ENCODE results near the gene RDH5. TPM values are rescaled to one million over a fixed set of nuclear protein-coding genes. Genes with fewer than 3 reads are reported as not detected.
A peak's percentile ranks its signal among the peaks of the same experiment; 100 is the strongest.

RDH5 gene
- total and polyA plus RNA-seq, 12 donors = 1.9 to 41.4 (median 5.3) TPM

DNA sequence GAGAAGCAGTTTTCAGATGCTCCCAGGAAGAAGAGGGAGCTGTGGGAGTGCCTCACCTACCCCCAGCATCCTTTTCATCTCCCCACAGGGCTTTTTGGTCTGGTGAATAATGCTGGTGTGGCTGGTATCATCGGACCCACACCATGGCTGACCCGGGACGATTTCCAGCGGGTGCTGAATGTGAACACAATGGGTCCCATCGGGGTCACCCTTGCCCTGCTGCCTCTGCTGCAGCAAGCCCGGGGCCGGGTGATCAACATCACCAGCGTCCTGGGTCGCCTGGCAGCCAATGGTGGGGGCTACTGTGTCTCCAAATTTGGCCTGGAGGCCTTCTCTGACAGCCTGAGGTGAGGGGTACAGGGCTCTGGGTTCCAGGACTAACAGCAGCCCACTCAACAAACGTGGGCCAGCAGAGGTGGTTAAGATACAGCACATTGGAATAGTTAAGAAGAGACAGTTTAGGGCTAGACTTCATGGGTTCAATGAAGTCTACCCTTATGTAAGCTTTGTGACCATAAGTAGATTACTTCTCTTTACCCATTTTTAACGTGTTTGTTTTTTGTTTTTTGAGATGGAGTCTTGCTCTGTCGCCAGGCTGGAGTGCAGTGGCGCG is 1.5 kb downstream of the RDH5 start:
- H3K27me3 ChIP-seq = no peaks in the 10 kb centered on the region
- intact Hi-C loops (cut with DNase I) = no loop called here
- TF ChIP-seq, protein P1, sequence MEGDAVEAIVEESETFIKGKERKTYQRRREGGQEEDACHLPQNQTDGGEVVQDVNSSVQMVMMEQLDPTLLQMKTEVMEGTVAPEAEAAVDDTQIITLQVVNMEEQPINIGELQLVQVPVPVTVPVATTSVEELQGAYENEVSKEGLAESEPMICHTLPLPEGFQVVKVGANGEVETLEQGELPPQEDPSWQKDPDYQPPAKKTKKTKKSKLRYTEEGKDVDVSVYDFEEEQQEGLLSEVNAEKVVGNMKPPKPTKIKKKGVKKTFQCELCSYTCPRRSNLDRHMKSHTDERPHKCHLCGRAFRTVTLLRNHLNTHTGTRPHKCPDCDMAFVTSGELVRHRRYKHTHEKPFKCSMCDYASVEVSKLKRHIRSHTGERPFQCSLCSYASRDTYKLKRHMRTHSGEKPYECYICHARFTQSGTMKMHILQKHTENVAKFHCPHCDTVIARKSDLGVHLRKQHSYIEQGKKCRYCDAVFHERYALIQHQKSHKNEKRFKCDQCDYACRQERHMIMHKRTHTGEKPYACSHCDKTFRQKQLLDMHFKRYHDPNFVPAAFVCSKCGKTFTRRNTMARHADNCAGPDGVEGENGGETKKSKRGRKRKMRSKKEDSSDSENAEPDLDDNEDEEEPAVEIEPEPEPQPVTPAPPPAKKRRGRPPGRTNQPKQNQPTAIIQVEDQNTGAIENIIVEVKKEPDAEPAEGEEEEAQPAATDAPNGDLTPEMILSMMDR (IDR thresholded peaks at IDR 0.05) = no peak
- no peak for TF ChIP-seq POLR2A (IDR thresholded peaks at IDR 0.05)
- H3K4me1 ChIP-seq (replicated peaks in 1 of 2) = peaks cover 7 to 28% of the 10 kb centered on the region in 2 donors
- no peak overlapping the region for H3K4me3 ChIP-seq
- no peak for DNase-seq
- no peaks in the 10 kb centered on the region for H3K9me3 ChIP-seq (replicated peaks in 1 of 3)
- peak overlapping the region in 3 of 5 donors; percentile 28 to 77 (median 72) for H3K27ac ChIP-seq
- 75 to 79% (median 77%) methylated on average over 6 to 14 of the region's 14 CpGs for WGBS, 4 donors
- peaks cover 0 to 44% of the 10 kb centered on the region in 2 donors for H3K36me3 ChIP-seq (replicated peaks in 1 of 2)

DNA sequence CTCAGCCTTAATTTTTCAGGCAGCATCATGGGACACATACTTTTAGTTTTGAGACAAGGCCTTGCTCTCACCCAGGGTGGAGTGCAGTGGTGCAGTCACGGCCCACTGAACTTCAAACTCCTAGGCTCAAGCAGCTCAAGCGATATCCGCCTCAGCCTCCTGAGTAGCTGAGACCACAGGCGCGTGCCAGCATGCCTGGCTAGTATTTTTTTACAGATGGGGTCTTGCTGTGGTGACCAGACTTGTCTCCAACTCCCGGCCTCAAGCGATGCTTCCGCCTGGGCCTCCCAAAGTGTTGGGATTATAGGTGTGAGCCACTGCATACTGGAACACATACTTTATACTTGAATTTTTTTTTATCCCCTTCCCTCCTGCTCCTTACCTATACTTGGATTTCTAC is 2.8 kb downstream of the RDH5 start:
- H3K4me1 ChIP-seq (replicated peaks in 1 of 2) = peaks cover 10 to 27% of the 10 kb centered on the region in 2 donors
- intact Hi-C loops (cut with DNase I) = no loop called here
- DNase-seq = peak in 1 of 7 donors; percentile 6
- TF ChIP-seq, protein P1 (IDR thresholded peaks at IDR 0.05) = no peak
- no peak for TF ChIP-seq POLR2A (IDR thresholded peaks at IDR 0.05)
- H3K9me3 ChIP-seq (replicated peaks in 1 of 3) = no peaks in the 10 kb centered on the region
- H3K27me3 ChIP-seq = no peaks in the 10 kb centered on the region
- WGBS, 4 donors = 93 to 96% (median 94%) methylated on average over 8 of the region's 8 CpGs
- peaks cover 0 to 49% of the 10 kb centered on the region in 2 donors for H3K36me3 ChIP-seq (replicated peaks in 1 of 2)
- no peak overlapping the region for H3K4me3 ChIP-seq
- H3K27ac ChIP-seq = peak overlapping the region in 2 of 5 donors; percentile 2 to 4

DNA sequence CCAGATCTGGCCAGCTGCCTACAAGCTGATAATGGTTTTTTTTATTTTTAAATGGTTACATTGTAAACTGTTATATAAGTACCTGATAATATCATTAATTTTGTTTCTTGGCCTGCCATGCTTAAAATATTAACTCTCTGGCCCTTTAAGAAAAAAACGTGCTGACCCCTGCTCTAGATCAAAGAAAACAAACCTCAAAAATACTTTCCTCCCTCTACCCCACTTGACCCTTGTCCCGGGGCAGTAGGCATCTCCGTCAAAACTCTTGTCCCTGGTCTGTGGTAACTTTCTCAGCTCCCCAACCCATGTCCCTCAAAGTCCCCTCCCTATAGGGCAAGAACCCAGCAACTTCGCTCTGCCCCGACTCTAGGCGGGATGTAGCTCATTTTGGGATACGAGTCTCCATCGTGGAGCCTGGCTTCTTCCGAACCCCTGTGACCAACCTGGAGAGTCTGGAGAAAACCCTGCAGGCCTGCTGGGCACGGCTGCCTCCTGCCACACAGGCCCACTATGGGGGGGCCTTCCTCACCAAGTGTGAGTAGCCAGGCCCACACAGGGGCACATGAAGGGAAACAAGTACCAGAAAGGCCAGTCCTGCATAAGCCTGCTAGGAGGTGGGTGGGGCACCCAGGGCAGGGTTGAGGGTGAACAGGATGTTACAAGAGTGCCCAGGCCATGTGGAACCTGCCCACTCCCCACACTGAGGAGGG is 3.5 kb downstream of the RDH5 start:
- 56 to 60% (median 59%) methylated on average over 10 of the region's 10 CpGs for WGBS, 4 donors
- Histone ChIP-seq H3K9me3 (replicated peaks in 1 of 3) (no peaks in the 10 kb centered on the region), H3K4me3 (no peak overlapping the region), H3K27ac (peak overlapping the region in 2 of 5 donors; percentile 2 to 34), H3K4me1 (replicated peaks in 1 of 2) (peaks cover 10 to 23% of the 10 kb centered on the region in 2 donors), H3K36me3 (replicated peaks in 1 of 2) (peaks cover 0 to 49% of the 10 kb centered on the region in 2 donors), H3K27me3 (no peaks in the 10 kb centered on the region)
- DNase-seq = no peak
- intact Hi-C loops (cut with DNase I) = no loop called here
- TF ChIP-seq, protein P1 (IDR thresholded peaks at IDR 0.05) = no peak
- no peak for TF ChIP-seq POLR2A (IDR thresholded peaks at IDR 0.05)

DNA sequence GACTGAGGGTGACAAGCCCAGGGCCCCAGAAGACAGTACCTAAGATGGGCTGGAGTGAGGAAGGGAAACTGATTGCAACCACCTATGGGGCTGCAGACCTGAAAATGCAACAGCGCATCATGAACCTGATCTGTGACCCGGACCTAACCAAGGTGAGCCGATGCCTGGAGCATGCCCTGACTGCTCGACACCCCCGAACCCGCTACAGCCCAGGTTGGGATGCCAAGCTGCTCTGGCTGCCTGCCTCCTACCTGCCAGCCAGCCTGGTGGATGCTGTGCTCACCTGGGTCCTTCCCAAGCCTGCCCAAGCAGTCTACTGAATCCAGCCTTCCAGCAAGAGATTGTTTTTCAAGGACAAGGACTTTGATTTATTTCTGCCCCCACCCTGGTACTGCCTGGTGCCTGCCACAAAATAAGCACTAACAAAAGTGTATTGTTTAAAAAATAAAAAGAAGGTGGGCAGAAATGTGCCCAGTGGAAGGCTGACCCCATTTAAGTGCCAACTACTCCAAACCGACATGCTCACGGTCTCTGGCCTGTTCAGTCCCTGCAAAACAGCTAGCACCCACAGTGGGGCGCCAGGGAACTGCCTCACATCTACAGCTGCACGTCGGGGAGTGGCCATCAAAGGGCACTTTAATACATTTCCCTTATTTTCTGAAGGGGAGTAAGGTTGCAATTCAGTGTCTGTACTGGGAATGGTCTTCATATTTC is 4.2 kb downstream of the RDH5 start:
- TF ChIP-seq, protein P1 (IDR thresholded peaks at IDR 0.05) = peak in 5 of 6 experiments; percentile 40 to 68 (median 58)
- peak in 1 of 2 donors; percentile 18 for TF ChIP-seq POLR2A (IDR thresholded peaks at IDR 0.05)
- Histone ChIP-seq H3K27me3 (no peaks in the 10 kb centered on the region), H3K9me3 (replicated peaks in 1 of 3) (no peaks in the 10 kb centered on the region), H3K27ac (peak overlapping the region in 2 of 5 donors; percentile 11 to 34), H3K36me3 (replicated peaks in 1 of 2) (peaks cover 0 to 46% of the 10 kb centered on the region in 2 donors), H3K4me1 (replicated peaks in 1 of 2) (peaks cover 12 to 23% of the 10 kb centered on the region in 2 donors), H3K4me3 (no peak overlapping the region)
- DNase-seq = peak; percentile 67 to 89 (median 76)
- 21 to 52% (median 51%) methylated on average over 6 to 11 of the region's 11 CpGs for WGBS, 4 donors
- intact Hi-C loops (cut with DNase I) = no loop called here

All from adrenal gland (tissue), 12 donors.